Natural killer cell (primary cell): ENCODE measurements around the gene SLC9A8. TPM values are rescaled to one million over a fixed set of nuclear protein-coding genes. Genes with fewer than 3 reads are reported as not detected.
"Not testable (repeated sequence)": the region's sequence is repeated elsewhere in the genome, so short reads cannot be mapped to it uniquely, and the experiment has no call there.

Experiments
- ATAC-seq, 3 donors: fragments of 150-1000 bp in 2 of 3; fragments of 200-7000 bp in 1 of 3; cut with Tn5 transposase; 1 replicate in 1 of 3; 2 replicates in 2 of 3; pipeline ENCODE4 v1.10.0; 2021; ENCODE audit warnings: mild to moderate bottlenecking in 2 of 3, moderate library complexity in 2 of 3
- DNase-seq, 2 donors: peaks; one replicate each; pipeline versions ENCODE4 v3.0.0 to v3.0.0-alpha.2; 2013 to 2021; ENCODE audit warnings: mixed read lengths in 1 of 2
- H3K27ac ChIP-seq: one replicate; pipeline ENCODE4 v1.5.1; 2013; ENCODE audit warnings: mild to moderate bottlenecking, low read length
- H3K27me3 ChIP-seq: one replicate; pipeline ENCODE4 v1.6.1; 2013; ENCODE audit warnings: low read length; ENCODE audit not compliant: control insufficient read depth, insufficient read depth
- H3K36me3 ChIP-seq: one replicate; pipeline ENCODE4 v1.6.1; 2013; ENCODE audit warnings: low read length; ENCODE audit not compliant: control insufficient read depth, insufficient read depth
- H3K4me1 ChIP-seq: one replicate; pipeline ENCODE4 v1.6.1; 2013; ENCODE audit warnings: low read length; ENCODE audit not compliant: control insufficient read depth, insufficient read depth
- H3K4me3 ChIP-seq: one replicate; pipeline ENCODE4 v1.5.1; 2013; ENCODE audit warnings: low read length
- H3K9me3 ChIP-seq: one replicate; pipeline ENCODE4 v1.6.1; 2013; ENCODE audit warnings: low read length; ENCODE audit not compliant: control insufficient read depth, insufficient read depth
- H3K27ac Mint-ChIP-seq, 2 donors: one replicate each; pipeline ENCODE4 v1.8.0; 2022; ENCODE audit warnings: mild to moderate bottlenecking in 2 of 2, mixed read lengths in 2 of 2, moderate library complexity in 1 of 2
- H3K27me3 Mint-ChIP-seq, 2 donors: one replicate each; pipeline ENCODE4 v1.8.0; 2022; ENCODE audit warnings: low read depth in 2 of 2, mixed read lengths in 2 of 2
- H3K36me3 Mint-ChIP-seq: one replicate; pipeline ENCODE4 v1.8.0; 2022; ENCODE audit warnings: mixed read lengths
- H3K4me1 Mint-ChIP-seq, 2 donors: one replicate each; pipeline ENCODE4 v1.8.0; 2022; ENCODE audit warnings: mixed read lengths in 2 of 2
- H3K4me3 Mint-ChIP-seq: one replicate; pipeline ENCODE4 v1.8.0; 2022; ENCODE audit warnings: mild to moderate bottlenecking, moderate library complexity, mixed read lengths
- H3K9me3 Mint-ChIP-seq, 2 donors: one replicate each; pipeline ENCODE4 v1.8.0; 2022; ENCODE audit warnings: mixed read lengths in 2 of 2
- CTCF ChIP-seq: fragments of 200-600 bp; IDR thresholded peaks from one replicate; pipeline ENCODE4 v1.8.0; 2022; ENCODE audit warnings: antibody characterized with exemption
- WGBS: methylation state at CpG from one replicate; pipeline ENCODE4 v1.1.7; 2013; ENCODE audit warnings: missing lambda C conversion rate; ENCODE audit not compliant: insufficient coverage; 5-methylcytosine and 5-hydroxymethylcytosine counted together
- intact Hi-C: fragments of 100-400 bp; cut with micrococcal nuclease; formaldehyde crosslinking; loops from one replicate; pipeline ENCODE4 v1.14.2; 2022
- total RNA-seq, 4 donors: library from RNA; stranded (reverse); fragments of 120-200 nt in 1 of 4; gene quantifications; one replicate each; pipeline versions ENCODE4 v1.2.3 to v1.2.4, GENCODE V29; 2013 to 2022

SLC9A8 gene
- total RNA-seq, 3 donors from 2014 or later (not counting 1 experiment from before 2014, with no cell fraction given) = 54.5 to 68.7 (median 58.8) TPM

GRCh38 chr20:49859807-49860206, 47.2 kb downstream of the SLC9A8 start:
- intact Hi-C loops = no loop called here
- H3K36me3 ChIP-seq = peaks cover 41% of the 10 kb centered on the region

GRCh38 chr20:49861232-49861631, 48.6 kb downstream of the SLC9A8 start:
- H3K27me3 ChIP-seq, H3K4me3 ChIP-seq, H3K4me1 ChIP-seq, H3K9me3 ChIP-seq, H3K27me3 Mint-ChIP-seq, H3K27ac ChIP-seq, H3K36me3 Mint-ChIP-seq, DNase-seq, H3K4me1 Mint-ChIP-seq, ATAC-seq, H3K4me3 Mint-ChIP-seq, intact Hi-C loops, H3K9me3 Mint-ChIP-seq: not testable (repeated sequence)
- 97% methylated on average over 1 of the region's 3 CpGs for WGBS
- peaks cover 42% of the 10 kb centered on the region for H3K36me3 ChIP-seq
- peak overlapping the region in 1 of 2 donors; percentile 37 for H3K27ac Mint-ChIP-seq

More at GRCh38 chr20:49859807-49860206, 47.2 kb downstream of the SLC9A8 start:
- no peak for TF ChIP-seq CTCF
- no peaks in the 10 kb centered on the region for H3K27me3 ChIP-seq
- no peaks in the 10 kb centered on the region for H3K9me3 ChIP-seq
- H3K27ac ChIP-seq = no peak overlapping the region
- H3K27ac Mint-ChIP-seq = no peak overlapping the region
- no peaks in the 10 kb centered on the region for H3K9me3 Mint-ChIP-seq
- DNase-seq (no peak), ATAC-seq (no peak)
- H3K4me1 Mint-ChIP-seq = peaks cover 5 to 8% of the 10 kb centered on the region in 2 donors
- no peak overlapping the region for H3K4me3 Mint-ChIP-seq
- H3K36me3 Mint-ChIP-seq = peaks cover 6% of the 10 kb centered on the region
- H3K4me3 ChIP-seq = no peak overlapping the region
- H3K27me3 Mint-ChIP-seq = no peaks in the 10 kb centered on the region
- no peaks in the 10 kb centered on the region for H3K4me1 ChIP-seq

GRCh38 chr20:49862607-49863200, 50.1 kb downstream of the SLC9A8 start:
- H3K9me3 ChIP-seq = no peaks in the 10 kb centered on the region
- Mint-ChIP-seq H3K27me3 (no peaks in the 10 kb centered on the region), H3K4me1 (peaks cover 5 to 8% of the 10 kb centered on the region in 2 donors), H3K27ac (no peak overlapping the region), H3K36me3 (peaks cover 11% of the 10 kb centered on the region), H3K4me3 (no peak overlapping the region), H3K9me3 (no peaks in the 10 kb centered on the region)
- WGBS = 88% methylated on average over 4 of the region's 6 CpGs
- intact Hi-C loops = no loop called here
- H3K36me3 ChIP-seq = peaks cover 42% of the 10 kb centered on the region
- no peak for TF ChIP-seq CTCF
- ATAC-seq = no peak
- no peak overlapping the region for H3K27ac ChIP-seq
- no peak overlapping the region for H3K4me3 ChIP-seq
- no peaks in the 10 kb centered on the region for H3K4me1 ChIP-seq
- H3K27me3 ChIP-seq = no peaks in the 10 kb centered on the region
- no peak for DNase-seq

GRCh38 chr20:49863666-49864065, 51.0 kb downstream of the SLC9A8 start:
- ATAC-seq = no peak
- H3K27me3 ChIP-seq = no peaks in the 10 kb centered on the region
- peaks cover 5 to 8% of the 10 kb centered on the region in 2 donors for H3K4me1 Mint-ChIP-seq
- no peak overlapping the region for H3K4me3 Mint-ChIP-seq
- no peak for TF ChIP-seq CTCF
- no peak overlapping the region for H3K27ac Mint-ChIP-seq
- H3K9me3 ChIP-seq = no peaks in the 10 kb centered on the region
- no peaks in the 10 kb centered on the region for H3K27me3 Mint-ChIP-seq
- no peak for DNase-seq
- H3K36me3 Mint-ChIP-seq = peaks cover 14% of the 10 kb centered on the region
- no peak overlapping the region for H3K4me3 ChIP-seq
- no peaks in the 10 kb centered on the region for H3K9me3 Mint-ChIP-seq
- H3K27ac ChIP-seq = no peak overlapping the region
- no peaks in the 10 kb centered on the region for H3K4me1 ChIP-seq
- intact Hi-C loops = no loop called here
- H3K36me3 ChIP-seq = peaks cover 48% of the 10 kb centered on the region
- WGBS = 96% methylated on average over 6 of the region's 6 CpGs
